GM21528 (cell line): Measurements from ENCODE around the gene PUM2.
"Not testable (repeated sequence)": the region's sequence is repeated elsewhere in the genome, so short reads cannot be mapped to it uniquely, and the experiment has no call there.

Experiments used
- ATAC-seq: cut with Tn5 transposase; IDR thresholded peaks from one replicate; pipeline ENCODE4 v1.9.1; 2021; ENCODE audit warnings: mild to moderate bottlenecking, moderate library complexity; ENCODE audit not compliant: unreplicated experiment, low FRiP score

The PUM2 gene

GRCh38 chr2:20235655-20236305 lies 114.9 kb downstream of the PUM2 start:
- no peak for ATAC-seq

GRCh38 chr2:20234597-20234996 lies 116.0 kb downstream of the PUM2 start:
- ATAC-seq: not testable (repeated sequence)

- ATAC-seq: no peak
Measured at GRCh38 chr2:20232837-20233207, 117.8 kb downstream of the PUM2 start.

GRCh38 chr2:20231598-20232026 lies 119.0 kb downstream of the PUM2 start:
- ATAC-seq: no peak

- ATAC-seq: no peak
Measured at GRCh38 chr2:20231159-20231558, 119.5 kb downstream of the PUM2 start.

GRCh38 chr2:20230114-20230425 lies 120.6 kb downstream of the PUM2 start:
- ATAC-seq: no peak

- no peak for ATAC-seq
Measured at GRCh38 chr2:20229322-20230113, 121.1 kb downstream of the PUM2 start.

GRCh38 chr2:20227894-20228505 lies 122.6 kb downstream of the PUM2 start:
- ATAC-seq: no peak

- ATAC-seq: no peak
Measured at GRCh38 chr2:20226152-20226545, 124.5 kb downstream of the PUM2 start.

- ATAC-seq: peak; percentile 63
Measured at GRCh38 chr2:20225294-20226151, 125.1 kb downstream of the PUM2 start.

- ATAC-seq: peak; percentile 32
Measured at GRCh38 chr2:20224716-20225293, 125.8 kb downstream of the PUM2 start, which contains the start of gene SDC1. SDC1 (minus strand) TSS chr2:20225130; CDS start chr2:20224867, 263 bp downstream.

GRCh38 chr2:20224164-20224715 lies 126.4 kb downstream of the PUM2 start:
- ATAC-seq: peak; percentile 31

- ATAC-seq: peak; percentile 24
Measured at GRCh38 chr2:20223407-20224163, 127.1 kb downstream of the PUM2 start.

GRCh38 chr2:20222769-20223406 lies 127.8 kb downstream of the PUM2 start:
- no peak for ATAC-seq

GRCh38 chr2:20222014-20222768 lies 128.5 kb downstream of the PUM2 start:
- no peak for ATAC-seq

GRCh38 chr2:20221555-20221973 lies 129.1 kb downstream of the PUM2 start:
- ATAC-seq: no peak

- ATAC-seq: no peak
Measured at GRCh38 chr2:20220806-20221554, 129.7 kb downstream of the PUM2 start.
